GM23338 (cell line): Measurements from ENCODE around the gene GPRC5D. TPM values are rescaled to one million over a fixed set of nuclear protein-coding genes. Genes with fewer than 3 reads are reported as not detected.

Experiments used
- ATAC-seq: fragments of 200-7000 bp; cut with Tn5 transposase; 3 replicates; pipeline ENCODE4 v1.9.1; 2020
- DNase-seq: peaks from one replicate; pipeline ENCODE4 v3.0.0-alpha.2; 2015; ENCODE audit warnings: low spot score
- H2AFZ ChIP-seq: fragments of 200-600 bp; sonication (generic); 2 replicates; pipeline ENCODE4 v1.8.0; 2016; ENCODE audit warnings: antibody characterized with exemption, mild to moderate bottlenecking, moderate library complexity
- H3F3A ChIP-seq: fragments of 200-600 bp; sonication (generic); replicated peaks from 2 replicates; pipeline ENCODE4 v1.8.0; 2017; ENCODE audit warnings: antibody characterized with exemption, mixed run types, low read depth
- H3K27ac ChIP-seq: fragments of 200-600 bp; sonication (generic); 2 replicates; pipeline ENCODE4 v1.6.1; 2016; ENCODE audit warnings: low read depth
- H3K27me3 ChIP-seq: fragments of 200-600 bp; sonication (generic); 2 replicates; pipeline ENCODE4 v1.8.0; 2016; ENCODE audit warnings: mild to moderate bottlenecking, mixed run types, moderate library complexity; ENCODE audit not compliant: insufficient read depth
- H3K36me3 ChIP-seq: fragments of 200-600 bp; sonication (generic); 2 replicates; pipeline ENCODE4 v1.8.0; 2016; ENCODE audit warnings: mild to moderate bottlenecking; ENCODE audit not compliant: insufficient read depth
- H3K4me1 ChIP-seq: fragments of 200-600 bp; sonication (generic); 2 replicates; pipeline ENCODE4 v1.8.0; 2016; ENCODE audit warnings: mild to moderate bottlenecking, moderate library complexity; ENCODE audit not compliant: insufficient read depth
- H3K4me2 ChIP-seq: fragments of 200-600 bp; sonication (generic); 2 replicates; pipeline ENCODE4 v1.7.1; 2017; ENCODE audit warnings: mixed run types
- H3K4me3 ChIP-seq: fragments of 200-600 bp; sonication (generic); 2 replicates; pipeline ENCODE4 v1.6.1; 2016; ENCODE audit warnings: mixed run types
- H3K79me2 ChIP-seq: fragments of 200-600 bp; sonication (generic); replicated peaks from 2 replicates; pipeline ENCODE4 v1.8.0; 2017; ENCODE audit warnings: mild to moderate bottlenecking; ENCODE audit not compliant: insufficient read depth
- H3K9me2 ChIP-seq: fragments of 200-600 bp; sonication (generic); 2 replicates; pipeline ENCODE4 v1.8.0; 2017; ENCODE audit not compliant: insufficient read depth
- H4K20me1 ChIP-seq: fragments of 200-600 bp; sonication (generic); replicated peaks from 2 replicates; pipeline ENCODE4 v1.8.0; 2017; ENCODE audit warnings: mild to moderate bottlenecking; ENCODE audit not compliant: insufficient read depth
- H3K27ac Mint-ChIP-seq: 2 replicates; pipeline ENCODE4 v1.8.0; 2020; ENCODE audit warnings: inconsistent platforms, mild to moderate bottlenecking, moderate library complexity, mixed read lengths
- H3K27me3 Mint-ChIP-seq: 3 replicates; pipeline ENCODE4 v1.8.0; 2022; ENCODE audit warnings: low read depth, mild to moderate bottlenecking, moderate library complexity, mixed read lengths, inconsistent platforms; ENCODE audit not compliant: insufficient read depth, poor library complexity
- H3K36me3 Mint-ChIP-seq: 3 replicates; pipeline ENCODE4 v1.8.0; 2021; ENCODE audit warnings: low read depth, mild to moderate bottlenecking, inconsistent platforms, moderate library complexity, mixed read lengths
- H3K4me1 Mint-ChIP-seq: 3 replicates; pipeline ENCODE4 v1.8.0; 2020; ENCODE audit warnings: mild to moderate bottlenecking, inconsistent platforms, mixed read lengths
- H3K4me3 Mint-ChIP-seq: 3 replicates; pipeline ENCODE4 v1.8.0; 2021; ENCODE audit warnings: moderate library complexity, mild to moderate bottlenecking, inconsistent platforms, mixed read lengths
- H3K9me3 Mint-ChIP-seq: 3 replicates; pipeline ENCODE4 v1.8.0; 2020; ENCODE audit warnings: moderate library complexity, mild to moderate bottlenecking, inconsistent platforms, mixed read lengths
- CREB1 ChIP-seq: fragments of 250-450 bp; sonication (Bioruptor Pico); IDR thresholded peaks from 2 replicates; pipeline ENCODE4 v1.5.0; 2020; ENCODE audit warnings: low read depth, mild to moderate bottlenecking, moderate library complexity
- EZH2 ChIP-seq: fragments of 200-600 bp; sonication (generic); IDR thresholded peaks from one replicate; pipeline ENCODE4 v1.8.0; 2017; ENCODE audit warnings: antibody characterized with exemption, mild to moderate bottlenecking, low read depth; ENCODE audit not compliant: unreplicated experiment
- EZH2phosphoT487 ChIP-seq: fragments of 200-600 bp; sonication (generic); IDR thresholded peaks from one replicate; pipeline ENCODE4 v1.8.1; 2018; ENCODE audit warnings: antibody characterized with exemption; ENCODE audit not compliant: unreplicated experiment
- JUNB ChIP-seq: IDR thresholded peaks from one replicate; pipeline ENCODE4 v1.6.1; 2016; ENCODE audit warnings: antibody characterized with exemption; ENCODE audit not compliant: unreplicated experiment
- NANOG ChIP-seq: IDR thresholded peaks from 2 replicates; pipeline ENCODE4 v1.6.1; 2016; ENCODE audit warnings: antibody characterized with exemption, borderline replicate concordance
- POLR2AphosphoS5 ChIP-seq: IDR thresholded peaks from 2 replicates; pipeline ENCODE4 v1.6.1; 2016; ENCODE audit warnings: antibody characterized with exemption, low read depth
- ZNF114 ChIP-seq: fragments of 250-450 bp; sonication (Bioruptor Pico); IDR thresholded peaks from 2 replicates; pipeline ENCODE4 v1.5.0; 2020; ENCODE audit warnings: mild to moderate bottlenecking, moderate library complexity
- ZNF331 ChIP-seq: fragments of 250-450 bp; sonication (Bioruptor Pico); IDR thresholded peaks from 2 replicates; pipeline ENCODE4 v1.5.0; 2020; ENCODE audit warnings: low read depth, mild to moderate bottlenecking, moderate library complexity
- polyA plus RNA-seq: library from polyadenylated mRNA; unstranded; fragments of >200 nt; fragmentation: Nextera tagmentation; extraction: Ambion mirVana; gene quantifications from 2 replicates; pipeline ENCODE4 v1.2.1, GENCODE V29; 2016
- total RNA-seq: library from RNA; depleted of rRNA; stranded (reverse); fragments of >200 nt; shearing (Covaris generic); gene quantifications from 2 replicates; pipeline ENCODE4 v1.2.3, GENCODE V29; 2014
- TF ChIP-seq, protein P1 (sequence below): fragments of 250-450 bp; sonication (Bioruptor Pico); IDR thresholded peaks from 2 replicates; pipeline ENCODE4 v1.5.0; 2020; ENCODE audit warnings: mild to moderate bottlenecking, moderate library complexity
- TF ChIP-seq, protein P2 (sequence below): IDR thresholded peaks from one replicate; pipeline ENCODE4 v1.6.1; 2018; ENCODE audit warnings: antibody characterized with exemption; ENCODE audit not compliant: unreplicated experiment
- TF ChIP-seq, protein P3 (sequence below): IDR thresholded peaks from 2 replicates; pipeline ENCODE4 v1.6.1; 2016; ENCODE audit warnings: antibody characterized with exemption

GPRC5D gene
- total and polyA plus RNA-seq, 2 experiments from 2014 or later, result not detected

DNA sequence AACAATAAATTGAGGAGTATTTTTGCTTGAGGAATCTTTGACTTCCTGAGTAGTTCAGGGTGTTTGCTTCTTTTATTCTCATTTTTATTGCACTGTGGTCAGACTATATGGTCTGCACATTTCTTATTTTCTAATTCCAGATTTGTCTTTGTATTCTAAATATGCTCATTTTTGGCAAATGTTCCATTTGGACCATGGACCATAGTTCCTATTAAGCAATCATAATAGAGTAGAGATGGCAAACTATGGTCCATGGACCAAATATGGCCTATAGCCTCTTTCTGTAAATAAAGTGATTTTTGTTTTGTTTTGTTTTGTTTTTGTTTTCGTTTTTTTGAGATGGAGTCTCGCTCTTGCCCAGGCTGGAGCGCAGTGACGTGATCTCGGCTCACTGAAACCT lies 58.5 kb downstream of the GPRC5D start:
- Histone ChIP-seq H3K36me3 (no peaks in the 10 kb centered on the region), H3K4me1 (peaks cover 5% of the 10 kb centered on the region), H3K27ac (no peak overlapping the region), H3K27me3 (peaks cover 51% of the 10 kb centered on the region), H3F3A (no peaks in the 10 kb centered on the region), H3K79me2 (no peaks in the 10 kb centered on the region), H3K4me3 (no peak overlapping the region), H3K4me2 (no peak overlapping the region), H4K20me1 (no peaks in the 10 kb centered on the region), H2AFZ (no peak overlapping the region), H3K9me2 (no peaks in the 10 kb centered on the region)
- no peaks in the 10 kb centered on the region for H3K36me3 Mint-ChIP-seq
- ATAC-seq (no peak), DNase-seq (no peak)
- no peak overlapping the region for H3K27ac Mint-ChIP-seq
- H3K27me3 Mint-ChIP-seq, result peaks cover 29% of the 10 kb centered on the region
- TF ChIP-seq, protein P1, sequence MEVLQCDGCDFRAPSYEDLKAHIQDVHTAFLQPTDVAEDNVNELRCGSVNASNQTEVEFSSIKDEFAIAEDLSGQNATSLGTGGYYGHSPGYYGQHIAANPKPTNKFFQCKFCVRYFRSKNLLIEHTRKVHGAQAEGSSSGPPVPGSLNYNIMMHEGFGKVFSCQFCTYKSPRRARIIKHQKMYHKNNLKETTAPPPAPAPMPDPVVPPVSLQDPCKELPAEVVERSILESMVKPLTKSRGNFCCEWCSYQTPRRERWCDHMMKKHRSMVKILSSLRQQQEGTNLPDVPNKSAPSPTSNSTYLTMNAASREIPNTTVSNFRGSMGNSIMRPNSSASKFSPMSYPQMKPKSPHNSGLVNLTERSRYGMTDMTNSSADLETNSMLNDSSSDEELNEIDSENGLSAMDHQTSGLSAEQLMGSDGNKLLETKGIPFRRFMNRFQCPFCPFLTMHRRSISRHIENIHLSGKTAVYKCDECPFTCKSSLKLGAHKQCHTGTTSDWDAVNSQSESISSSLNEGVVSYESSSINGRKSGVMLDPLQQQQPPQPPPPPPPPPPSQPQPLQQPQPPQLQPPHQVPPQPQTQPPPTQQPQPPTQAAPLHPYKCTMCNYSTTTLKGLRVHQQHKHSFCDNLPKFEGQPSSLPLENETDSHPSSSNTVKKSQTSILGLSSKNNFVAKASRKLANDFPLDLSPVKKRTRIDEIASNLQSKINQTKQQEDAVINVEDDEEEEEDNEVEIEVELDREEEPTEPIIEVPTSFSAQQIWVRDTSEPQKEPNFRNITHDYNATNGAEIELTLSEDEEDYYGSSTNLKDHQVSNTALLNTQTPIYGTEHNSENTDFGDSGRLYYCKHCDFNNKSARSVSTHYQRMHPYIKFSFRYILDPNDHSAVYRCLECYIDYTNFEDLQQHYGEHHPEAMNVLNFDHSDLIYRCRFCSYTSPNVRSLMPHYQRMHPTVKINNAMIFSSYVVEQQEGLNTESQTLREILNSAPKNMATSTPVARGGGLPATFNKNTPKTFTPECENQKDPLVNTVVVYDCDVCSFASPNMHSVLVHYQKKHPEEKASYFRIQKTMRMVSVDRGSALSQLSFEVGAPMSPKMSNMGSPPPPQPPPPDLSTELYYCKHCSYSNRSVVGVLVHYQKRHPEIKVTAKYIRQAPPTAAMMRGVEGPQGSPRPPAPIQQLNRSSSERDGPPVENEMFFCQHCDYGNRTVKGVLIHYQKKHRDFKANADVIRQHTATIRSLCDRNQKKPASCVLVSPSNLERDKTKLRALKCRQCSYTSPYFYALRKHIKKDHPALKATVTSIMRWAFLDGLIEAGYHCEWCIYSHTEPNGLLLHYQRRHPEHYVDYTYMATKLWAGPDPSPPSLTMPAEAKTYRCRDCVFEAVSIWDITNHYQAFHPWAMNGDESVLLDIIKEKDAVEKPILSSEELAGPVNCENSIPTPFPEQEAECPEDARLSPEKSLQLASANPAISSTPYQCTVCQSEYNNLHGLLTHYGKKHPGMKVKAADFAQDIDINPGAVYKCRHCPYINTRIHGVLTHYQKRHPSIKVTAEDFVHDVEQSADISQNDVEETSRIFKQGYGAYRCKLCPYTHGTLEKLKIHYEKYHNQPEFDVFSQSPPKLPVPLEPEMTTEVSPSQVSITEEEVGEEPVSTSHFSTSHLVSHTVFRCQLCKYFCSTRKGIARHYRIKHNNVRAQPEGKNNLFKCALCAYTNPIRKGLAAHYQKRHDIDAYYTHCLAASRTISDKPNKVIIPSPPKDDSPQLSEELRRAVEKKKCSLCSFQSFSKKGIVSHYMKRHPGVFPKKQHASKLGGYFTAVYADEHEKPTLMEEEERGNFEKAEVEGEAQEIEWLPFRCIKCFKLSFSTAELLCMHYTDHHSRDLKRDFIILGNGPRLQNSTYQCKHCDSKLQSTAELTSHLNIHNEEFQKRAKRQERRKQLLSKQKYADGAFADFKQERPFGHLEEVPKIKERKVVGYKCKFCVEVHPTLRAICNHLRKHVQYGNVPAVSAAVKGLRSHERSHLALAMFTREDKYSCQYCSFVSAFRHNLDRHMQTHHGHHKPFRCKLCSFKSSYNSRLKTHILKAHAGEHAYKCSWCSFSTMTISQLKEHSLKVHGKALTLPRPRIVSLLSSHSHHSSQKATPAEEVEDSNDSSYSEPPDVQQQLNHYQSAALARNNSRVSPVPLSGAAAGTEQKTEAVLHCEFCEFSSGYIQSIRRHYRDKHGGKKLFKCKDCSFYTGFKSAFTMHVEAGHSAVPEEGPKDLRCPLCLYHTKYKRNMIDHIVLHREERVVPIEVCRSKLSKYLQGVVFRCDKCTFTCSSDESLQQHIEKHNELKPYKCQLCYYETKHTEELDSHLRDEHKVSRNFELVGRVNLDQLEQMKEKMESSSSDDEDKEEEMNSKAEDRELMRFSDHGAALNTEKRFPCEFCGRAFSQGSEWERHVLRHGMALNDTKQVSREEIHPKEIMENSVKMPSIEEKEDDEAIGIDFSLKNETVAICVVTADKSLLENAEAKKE (CRISPR knock-in tag), result no peak
- TF ChIP-seq ZNF331 (CRISPR knock-in tag) (no peak), EZH2 (no peak), CREB1 (CRISPR knock-in tag) (no peak), POLR2AphosphoS5 (no peak), EZH2phosphoT487 (no peak), JUNB (no peak), ZNF114 (no peak), NANOG (no peak)
- TF ChIP-seq, protein P2, sequence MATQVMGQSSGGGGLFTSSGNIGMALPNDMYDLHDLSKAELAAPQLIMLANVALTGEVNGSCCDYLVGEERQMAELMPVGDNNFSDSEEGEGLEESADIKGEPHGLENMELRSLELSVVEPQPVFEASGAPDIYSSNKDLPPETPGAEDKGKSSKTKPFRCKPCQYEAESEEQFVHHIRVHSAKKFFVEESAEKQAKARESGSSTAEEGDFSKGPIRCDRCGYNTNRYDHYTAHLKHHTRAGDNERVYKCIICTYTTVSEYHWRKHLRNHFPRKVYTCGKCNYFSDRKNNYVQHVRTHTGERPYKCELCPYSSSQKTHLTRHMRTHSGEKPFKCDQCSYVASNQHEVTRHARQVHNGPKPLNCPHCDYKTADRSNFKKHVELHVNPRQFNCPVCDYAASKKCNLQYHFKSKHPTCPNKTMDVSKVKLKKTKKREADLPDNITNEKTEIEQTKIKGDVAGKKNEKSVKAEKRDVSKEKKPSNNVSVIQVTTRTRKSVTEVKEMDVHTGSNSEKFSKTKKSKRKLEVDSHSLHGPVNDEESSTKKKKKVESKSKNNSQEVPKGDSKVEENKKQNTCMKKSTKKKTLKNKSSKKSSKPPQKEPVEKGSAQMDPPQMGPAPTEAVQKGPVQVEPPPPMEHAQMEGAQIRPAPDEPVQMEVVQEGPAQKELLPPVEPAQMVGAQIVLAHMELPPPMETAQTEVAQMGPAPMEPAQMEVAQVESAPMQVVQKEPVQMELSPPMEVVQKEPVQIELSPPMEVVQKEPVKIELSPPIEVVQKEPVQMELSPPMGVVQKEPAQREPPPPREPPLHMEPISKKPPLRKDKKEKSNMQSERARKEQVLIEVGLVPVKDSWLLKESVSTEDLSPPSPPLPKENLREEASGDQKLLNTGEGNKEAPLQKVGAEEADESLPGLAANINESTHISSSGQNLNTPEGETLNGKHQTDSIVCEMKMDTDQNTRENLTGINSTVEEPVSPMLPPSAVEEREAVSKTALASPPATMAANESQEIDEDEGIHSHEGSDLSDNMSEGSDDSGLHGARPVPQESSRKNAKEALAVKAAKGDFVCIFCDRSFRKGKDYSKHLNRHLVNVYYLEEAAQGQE, result no peak
- TF ChIP-seq, protein P3, sequence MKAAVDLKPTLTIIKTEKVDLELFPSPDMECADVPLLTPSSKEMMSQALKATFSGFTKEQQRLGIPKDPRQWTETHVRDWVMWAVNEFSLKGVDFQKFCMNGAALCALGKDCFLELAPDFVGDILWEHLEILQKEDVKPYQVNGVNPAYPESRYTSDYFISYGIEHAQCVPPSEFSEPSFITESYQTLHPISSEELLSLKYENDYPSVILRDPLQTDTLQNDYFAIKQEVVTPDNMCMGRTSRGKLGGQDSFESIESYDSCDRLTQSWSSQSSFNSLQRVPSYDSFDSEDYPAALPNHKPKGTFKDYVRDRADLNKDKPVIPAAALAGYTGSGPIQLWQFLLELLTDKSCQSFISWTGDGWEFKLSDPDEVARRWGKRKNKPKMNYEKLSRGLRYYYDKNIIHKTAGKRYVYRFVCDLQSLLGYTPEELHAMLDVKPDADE, result no peak
- H3K4me3 Mint-ChIP-seq, result no peak overlapping the region; the same call in 2 of the 3 replicates
- H3K9me3 Mint-ChIP-seq, result no peaks in the 10 kb centered on the region; the same call in 2 of the 3 replicates
- peaks cover 24% of the 10 kb centered on the region for H3K4me1 Mint-ChIP-seq
